GM18873 (cell line): Measurements from ENCODE around the gene OBSCN.
A peak's percentile ranks its signal among the peaks of the same experiment; 100 is the strongest.

Experiments
- ATAC-seq: cut with Tn5 transposase; IDR thresholded peaks from one replicate; pipeline ENCODE4 v1.9.1; 2021; ENCODE audit warnings: mild to moderate bottlenecking, moderate library complexity, moderate number of reproducible peaks; ENCODE audit not compliant: unreplicated experiment, low FRiP score

Gene OBSCN, protein sequence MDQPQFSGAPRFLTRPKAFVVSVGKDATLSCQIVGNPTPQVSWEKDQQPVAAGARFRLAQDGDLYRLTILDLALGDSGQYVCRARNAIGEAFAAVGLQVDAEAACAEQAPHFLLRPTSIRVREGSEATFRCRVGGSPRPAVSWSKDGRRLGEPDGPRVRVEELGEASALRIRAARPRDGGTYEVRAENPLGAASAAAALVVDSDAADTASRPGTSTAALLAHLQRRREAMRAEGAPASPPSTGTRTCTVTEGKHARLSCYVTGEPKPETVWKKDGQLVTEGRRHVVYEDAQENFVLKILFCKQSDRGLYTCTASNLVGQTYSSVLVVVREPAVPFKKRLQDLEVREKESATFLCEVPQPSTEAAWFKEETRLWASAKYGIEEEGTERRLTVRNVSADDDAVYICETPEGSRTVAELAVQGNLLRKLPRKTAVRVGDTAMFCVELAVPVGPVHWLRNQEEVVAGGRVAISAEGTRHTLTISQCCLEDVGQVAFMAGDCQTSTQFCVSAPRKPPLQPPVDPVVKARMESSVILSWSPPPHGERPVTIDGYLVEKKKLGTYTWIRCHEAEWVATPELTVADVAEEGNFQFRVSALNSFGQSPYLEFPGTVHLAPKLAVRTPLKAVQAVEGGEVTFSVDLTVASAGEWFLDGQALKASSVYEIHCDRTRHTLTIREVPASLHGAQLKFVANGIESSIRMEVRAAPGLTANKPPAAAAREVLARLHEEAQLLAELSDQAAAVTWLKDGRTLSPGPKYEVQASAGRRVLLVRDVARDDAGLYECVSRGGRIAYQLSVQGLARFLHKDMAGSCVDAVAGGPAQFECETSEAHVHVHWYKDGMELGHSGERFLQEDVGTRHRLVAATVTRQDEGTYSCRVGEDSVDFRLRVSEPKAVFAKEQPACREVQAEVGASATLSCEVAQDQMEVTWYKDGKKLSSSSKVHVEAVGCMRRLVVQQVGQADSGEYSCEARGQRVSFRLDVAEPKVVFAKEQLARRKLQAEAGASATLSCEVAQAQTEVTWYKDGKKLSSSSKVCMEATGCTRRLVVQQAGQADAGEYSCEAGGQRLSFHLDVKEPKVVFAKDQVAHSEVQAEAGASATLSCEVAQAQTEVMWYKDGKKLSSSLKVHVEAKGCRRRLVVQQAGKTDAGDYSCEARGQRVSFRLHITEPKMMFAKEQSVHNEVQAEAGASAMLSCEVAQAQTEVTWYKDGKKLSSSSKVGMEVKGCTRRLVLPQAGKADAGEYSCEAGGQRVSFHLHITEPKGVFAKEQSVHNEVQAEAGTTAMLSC (N-terminal part only)

DNA sequence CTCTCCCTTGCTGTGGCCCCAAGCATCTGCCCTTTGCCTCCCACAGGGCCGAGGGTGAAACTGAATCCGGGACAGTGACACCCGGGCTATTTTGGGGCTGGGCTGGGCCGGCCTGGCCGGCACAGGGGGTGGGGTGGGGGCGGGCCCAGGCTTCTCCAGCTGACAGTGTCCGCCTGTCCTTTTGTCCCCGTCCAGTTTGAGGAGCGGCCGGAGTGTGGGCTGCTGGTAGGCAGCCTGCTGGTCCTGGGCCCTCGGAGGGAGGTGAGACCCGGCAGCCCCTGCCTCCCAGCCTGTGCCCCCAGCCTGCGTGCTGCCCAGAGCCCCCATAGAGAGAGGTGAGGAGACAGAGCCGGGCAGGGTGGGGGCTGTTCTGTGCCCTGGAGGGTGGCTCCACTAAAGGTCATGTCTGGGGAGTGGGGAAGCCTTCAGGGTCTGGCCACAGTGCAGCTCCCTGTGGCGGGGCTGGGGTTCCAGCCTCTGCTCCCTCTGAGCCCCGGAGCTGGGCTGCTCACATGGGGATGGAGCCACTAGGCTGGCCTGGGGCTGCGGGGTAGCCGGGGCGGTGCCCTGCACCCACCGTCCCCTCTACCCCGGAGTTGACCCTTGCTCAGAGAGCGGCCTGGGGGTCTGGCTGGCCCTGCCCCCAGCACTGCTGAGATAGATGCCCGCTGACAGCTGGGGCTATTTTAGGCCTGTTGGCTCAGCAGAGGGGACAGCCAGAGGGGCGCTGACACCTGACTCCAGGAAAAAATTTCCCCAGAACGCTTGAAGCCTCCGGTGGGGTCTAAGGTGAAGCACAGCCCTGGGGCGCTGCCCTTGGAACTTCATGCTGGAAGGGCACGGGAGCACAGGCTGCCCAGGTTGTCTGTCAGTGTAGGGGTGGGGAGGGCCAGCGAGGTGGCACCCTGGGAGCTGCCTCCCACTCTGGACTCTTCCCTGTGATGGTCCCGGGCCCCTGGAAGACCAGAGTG lies at the start of gene OBSCN:
TSS of gene OBSCN (plus strand) at position 194 of the 971 bp plus-strand sequence. CDS start 3,740 bp downstream, outside the sequence.
- no peak for ATAC-seq

DNA sequence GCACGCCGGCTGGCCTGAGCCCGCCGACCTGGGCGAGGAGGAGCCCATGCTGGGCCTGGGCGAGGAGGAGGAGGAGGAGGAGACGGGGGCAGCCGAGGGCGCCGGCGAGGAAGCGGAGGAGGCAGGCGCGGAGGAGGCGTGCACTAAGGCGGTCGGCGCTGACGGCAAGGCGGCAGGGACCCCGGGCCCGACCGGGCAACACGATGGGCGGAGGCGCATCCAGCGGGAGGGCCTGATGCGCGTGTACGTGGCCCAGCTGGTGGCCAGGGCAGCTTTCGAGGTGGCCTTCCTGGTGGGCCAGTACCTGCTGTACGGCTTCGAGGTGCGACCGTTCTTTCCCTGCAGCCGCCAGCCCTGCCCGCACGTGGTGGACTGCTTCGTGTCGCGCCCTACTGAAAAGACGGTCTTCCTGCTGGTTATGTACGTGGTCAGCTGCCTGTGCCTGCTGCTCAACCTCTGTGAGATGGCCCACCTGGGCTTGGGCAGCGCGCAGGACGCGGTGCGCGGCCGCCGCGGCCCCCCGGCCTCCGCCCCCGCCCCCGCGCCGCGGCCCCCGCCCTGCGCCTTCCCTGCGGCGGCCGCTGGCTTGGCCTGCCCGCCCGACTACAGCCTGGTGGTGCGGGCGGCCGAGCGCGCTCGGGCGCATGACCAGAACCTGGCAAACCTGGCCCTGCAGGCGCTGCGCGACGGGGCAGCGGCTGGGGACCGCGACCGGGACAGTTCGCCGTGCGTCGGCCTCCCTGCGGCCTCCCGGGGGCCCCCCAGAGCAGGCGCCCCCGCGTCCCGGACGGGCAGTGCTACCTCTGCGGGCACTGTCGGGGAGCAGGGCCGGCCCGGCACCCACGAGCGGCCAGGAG lies 49.5 kb upstream of the OBSCN start:
- no peak for ATAC-seq

DNA sequence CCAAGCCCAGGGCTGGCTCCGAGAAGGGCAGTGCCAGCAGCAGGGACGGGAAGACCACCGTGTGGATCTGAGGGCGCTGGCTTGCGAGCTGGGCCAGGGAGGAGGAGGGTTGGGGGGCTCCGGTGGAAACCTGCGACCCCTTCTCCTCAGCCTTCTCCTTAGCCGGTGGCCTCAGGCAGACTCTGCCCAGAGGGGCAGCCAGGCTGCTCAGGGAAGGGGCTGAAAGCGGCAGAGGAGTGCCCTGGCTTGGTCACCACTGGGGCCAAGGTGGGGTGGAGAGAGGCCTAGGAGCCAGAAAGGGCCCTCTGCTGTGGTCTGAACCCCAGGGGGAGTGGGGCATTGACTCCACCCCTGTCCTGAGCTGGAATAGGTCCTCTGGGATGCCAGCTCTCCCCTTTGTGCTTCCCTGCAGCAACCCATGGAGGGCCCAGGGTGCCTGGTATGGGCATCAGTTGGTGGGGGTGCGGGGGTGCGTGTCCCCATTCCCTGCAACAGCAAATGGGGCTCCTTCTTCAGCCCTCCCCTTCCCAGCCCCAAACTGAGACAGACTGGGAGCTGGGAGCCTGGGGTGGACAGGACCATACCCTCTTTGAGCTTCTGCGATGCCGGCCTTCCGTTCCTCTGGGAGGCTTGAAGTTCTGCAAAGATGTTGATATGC lies 48.7 kb upstream of the OBSCN start:
- no peak for ATAC-seq

DNA sequence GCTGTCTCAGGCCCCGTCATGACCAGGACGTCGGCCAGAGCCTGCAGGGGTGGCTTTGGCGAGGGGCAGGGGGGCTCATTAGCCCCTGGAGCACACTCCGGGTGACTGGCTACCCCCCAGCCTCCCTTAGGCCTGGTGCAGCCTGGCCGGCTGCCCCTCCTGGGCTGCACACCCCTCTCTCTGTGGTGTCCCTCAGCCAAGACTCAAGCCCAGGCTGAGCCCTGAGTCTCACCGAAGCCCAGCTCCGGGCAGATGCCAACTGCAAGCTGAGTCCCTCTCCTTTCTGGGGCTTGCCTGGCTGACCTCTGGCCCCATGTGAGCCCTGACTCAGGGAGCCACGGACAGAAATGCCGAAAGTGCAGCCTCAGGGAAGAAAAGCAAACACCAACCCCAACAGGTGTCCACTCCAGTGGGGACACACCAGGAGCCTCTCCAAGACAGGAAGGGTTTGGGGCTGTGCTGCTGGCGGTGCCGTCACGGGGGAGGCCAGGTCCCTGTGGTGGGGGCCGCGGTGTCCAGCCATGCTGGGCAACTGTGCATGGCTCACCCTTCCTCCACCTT lies 47.6 kb upstream of the OBSCN start:
- no peak for ATAC-seq

DNA sequence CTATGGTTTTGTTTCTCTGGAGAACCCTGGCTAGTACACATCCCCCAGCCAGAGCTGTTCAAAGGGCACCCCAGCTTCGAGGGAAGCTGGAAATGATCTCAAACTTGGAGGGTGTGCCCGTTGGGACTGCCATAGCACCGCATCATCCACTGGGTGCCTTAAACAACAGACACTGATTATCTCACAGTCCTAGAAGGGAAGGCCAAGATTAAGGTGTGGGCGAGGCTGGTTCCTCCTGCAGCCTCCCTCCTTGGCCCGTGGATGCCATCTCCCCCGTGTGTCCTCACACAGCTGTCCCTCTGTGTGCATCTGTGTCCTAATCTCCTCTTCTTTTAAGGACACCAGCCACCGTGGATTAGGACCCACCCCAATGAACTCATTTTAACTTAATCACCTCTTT lies 46.5 kb upstream of the OBSCN start:
- ATAC-seq = no peak

DNA sequence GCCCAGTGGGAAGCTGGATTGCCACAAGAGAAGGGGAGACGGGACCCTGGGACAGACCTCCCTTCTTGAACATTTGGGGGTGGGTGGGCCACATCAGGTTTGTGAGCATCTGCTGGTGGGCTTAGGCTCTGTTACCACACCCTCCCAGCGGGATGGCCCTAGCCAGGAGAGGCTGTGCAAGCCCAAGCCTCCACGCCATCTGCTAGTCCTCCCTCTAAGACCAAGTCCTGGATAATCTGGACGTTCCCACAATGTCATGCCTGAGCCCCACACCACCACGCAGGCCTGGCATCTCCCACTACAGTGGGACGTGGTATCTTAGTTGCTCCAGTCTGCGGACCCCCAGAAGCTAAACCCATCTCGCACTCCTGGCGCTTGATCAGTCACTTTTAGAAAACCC lies 46.0 kb upstream of the OBSCN start:
- no peak for ATAC-seq

DNA sequence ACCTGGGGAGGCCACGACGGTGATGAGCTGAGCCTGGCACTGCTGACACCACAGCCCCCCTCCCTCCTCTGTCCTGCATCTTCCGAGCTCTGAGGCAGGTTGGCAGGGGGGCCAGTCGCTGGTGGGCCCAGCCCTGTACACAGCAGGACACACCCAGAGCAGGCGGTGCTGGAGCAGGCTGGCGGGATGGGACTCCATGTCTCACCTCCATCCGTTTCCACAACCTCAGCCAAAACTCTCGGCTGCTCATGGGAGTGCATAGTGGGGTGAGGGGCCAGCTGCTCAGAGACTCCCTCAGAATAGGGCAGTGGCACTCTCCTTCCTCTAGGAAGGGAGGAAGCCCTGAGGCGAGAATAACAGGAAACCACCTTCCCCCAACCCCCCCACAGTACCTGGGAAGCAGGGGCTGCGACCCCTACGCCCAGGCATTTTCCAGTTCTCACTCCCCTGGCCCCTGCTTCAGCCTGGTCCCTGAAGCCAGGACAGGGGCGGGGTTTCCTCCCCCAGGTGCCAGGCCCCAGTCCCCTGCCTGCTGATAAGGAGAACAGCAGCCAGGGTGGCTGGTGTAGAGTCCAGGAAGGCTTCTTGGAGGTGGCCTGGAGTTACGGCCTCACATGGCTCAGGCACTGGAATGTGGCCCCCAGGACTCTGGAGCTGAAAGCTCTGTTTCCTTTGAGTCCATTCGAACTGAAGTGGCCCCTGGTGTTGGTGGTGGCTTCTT lies 45.4 kb upstream of the OBSCN start:
- ATAC-seq = no peak

DNA sequence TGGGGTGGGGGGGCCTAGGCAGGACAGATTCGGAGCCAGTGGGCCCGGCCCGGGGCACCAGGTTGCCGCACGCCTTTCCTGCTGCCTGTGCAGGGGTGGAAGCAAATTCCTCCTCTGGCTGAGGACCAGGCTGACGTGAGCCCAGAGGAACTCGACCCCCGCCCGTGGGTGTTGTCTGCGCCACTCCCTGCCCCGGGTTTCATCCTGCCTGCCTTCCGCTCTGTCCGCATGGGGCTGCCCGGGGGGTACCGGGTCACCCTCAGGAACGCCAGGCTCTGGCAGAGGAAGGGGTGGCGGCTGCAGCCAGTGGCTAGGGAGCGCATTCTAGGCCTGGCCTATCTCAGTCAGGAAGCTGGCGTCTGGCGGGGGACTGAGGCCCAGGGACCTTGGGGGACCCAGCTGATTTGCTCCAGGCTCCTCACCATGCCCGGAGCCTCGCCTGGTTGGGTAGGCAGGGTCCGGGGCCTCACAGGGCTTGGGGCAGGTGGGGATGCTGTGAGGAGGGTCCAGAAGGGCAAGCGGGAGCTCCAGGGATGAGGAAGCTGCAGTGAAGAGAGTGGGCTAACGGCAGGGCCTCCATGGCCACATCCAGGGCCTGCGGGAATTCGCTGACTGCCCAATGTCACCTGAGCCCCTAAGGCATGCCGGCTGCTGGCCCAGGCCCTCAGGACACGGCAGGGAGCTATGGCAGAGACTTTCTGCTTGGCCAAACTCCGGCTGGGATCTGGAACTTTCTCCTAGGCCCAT lies 44.7 kb upstream of the OBSCN start:
- ATAC-seq = no peak

DNA sequence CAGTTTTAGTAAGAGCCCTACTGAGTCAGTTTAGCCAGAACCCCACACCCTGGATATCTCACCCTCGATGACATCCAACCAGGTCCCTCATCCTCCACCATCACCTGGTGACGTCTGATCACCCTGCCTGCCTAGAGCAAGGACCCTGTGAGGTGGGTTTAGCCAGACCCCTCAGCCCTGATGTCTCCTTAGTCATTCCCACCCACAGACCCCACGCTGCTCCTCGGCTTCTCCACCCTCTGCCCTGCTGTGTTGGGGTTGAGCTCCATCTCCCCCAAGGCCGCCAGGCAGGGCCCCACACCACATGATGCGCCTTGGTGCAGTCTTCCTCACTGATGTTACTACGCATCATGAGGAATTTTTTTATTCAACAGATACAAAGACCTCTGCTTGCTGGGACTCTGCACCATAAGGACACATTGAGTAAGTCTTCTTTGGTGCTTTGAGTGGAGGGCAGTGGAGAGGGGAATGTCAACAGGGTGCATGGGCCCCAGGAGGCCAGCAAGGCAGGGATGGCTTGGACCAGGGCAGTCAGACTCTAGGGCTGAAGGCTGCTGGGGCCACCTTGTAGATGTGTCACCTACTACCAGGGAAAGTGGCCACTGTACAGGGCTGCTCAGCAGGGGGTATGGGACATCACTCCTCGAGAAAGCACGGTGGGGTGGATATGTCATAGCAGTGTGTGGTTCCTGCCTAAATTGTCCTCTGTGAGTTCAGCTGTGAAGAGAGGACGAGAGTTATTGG lies 43.9 kb upstream of the OBSCN start:
- ATAC-seq = no peak

DNA sequence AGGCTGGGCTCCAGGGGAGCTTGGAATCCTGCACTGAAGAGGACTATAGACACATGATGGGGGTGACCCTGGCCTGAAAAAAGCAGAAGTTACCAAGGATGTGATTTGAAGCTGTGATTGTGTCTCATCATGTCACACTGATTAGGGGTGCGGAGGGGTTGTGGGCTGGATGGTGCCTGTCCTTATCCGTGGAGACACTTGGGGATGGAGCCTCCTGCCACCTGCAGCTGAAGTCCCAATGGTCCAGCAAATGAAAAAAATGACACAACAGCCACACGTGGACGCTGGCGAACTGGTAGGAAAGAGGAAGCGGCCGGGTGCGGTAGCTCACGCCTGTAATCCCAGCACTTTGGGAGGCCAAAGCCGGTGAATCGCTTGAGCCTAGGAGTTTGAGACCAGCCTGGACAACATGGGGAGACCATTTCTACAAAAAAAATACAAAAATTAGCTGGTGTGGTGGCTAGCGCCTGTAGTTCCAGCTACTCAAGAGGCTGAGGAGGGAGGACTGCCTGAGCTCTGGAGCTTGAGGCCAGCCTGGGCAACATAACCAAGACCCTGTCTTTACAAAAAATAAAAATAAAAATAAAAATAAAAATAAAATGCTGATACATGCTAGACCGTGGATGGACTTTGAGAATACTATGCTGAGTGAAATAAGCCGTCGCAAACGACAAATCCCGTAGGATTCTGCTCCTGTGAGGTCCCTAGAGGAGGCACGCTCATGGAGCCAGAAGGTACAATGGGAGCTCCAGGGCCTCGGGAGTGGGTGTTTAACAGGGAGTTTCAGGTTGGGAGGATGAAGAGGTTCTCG lies 43.1 kb upstream of the OBSCN start:
- ATAC-seq = no peak

DNA sequence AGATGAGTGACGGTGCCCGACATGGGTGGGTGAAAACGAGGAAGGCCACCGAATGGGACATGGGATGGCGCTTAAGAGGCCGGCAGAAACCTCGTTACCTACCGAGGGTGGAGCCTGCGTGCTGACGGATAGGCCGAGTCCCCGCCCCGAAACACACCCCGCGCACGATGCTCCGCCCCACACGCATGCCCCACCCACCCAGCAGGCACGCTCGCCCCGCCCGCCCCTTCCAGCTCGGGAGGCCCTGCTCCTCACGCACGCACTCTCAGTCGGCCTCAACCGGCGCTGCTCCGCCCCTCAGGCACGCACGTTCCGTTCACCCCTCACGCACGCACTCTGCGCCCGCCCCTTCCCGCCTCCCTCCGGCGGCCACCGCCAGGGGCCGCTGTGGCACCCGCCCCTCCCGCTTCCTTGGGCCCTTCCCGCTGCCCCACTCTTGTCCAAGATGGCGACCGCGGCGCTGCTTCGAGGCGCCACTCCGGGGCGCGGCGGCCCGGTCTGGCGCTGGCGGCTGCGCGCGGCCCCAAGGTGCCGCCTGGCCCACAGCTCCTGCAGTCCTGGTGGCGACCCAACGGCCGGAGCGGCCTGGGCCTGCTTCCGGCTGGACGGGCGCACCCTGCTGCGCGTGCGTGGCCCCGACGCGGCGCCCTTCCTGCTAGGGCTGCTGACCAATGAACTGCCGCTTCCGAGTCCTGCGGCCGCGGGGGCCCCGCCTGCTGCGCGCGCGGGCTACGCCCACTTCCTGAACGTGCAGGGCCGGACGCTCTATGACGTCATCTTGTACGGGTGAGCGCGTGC lies 42.3 kb upstream of the OBSCN start, which contains the start of gene IBA57:
TSS of gene IBA57 (plus strand) at position 433 of the 798 bp plus-strand sequence. CDS start at position 446, 13 bp downstream.
- peak; percentile 79 for ATAC-seq

DNA sequence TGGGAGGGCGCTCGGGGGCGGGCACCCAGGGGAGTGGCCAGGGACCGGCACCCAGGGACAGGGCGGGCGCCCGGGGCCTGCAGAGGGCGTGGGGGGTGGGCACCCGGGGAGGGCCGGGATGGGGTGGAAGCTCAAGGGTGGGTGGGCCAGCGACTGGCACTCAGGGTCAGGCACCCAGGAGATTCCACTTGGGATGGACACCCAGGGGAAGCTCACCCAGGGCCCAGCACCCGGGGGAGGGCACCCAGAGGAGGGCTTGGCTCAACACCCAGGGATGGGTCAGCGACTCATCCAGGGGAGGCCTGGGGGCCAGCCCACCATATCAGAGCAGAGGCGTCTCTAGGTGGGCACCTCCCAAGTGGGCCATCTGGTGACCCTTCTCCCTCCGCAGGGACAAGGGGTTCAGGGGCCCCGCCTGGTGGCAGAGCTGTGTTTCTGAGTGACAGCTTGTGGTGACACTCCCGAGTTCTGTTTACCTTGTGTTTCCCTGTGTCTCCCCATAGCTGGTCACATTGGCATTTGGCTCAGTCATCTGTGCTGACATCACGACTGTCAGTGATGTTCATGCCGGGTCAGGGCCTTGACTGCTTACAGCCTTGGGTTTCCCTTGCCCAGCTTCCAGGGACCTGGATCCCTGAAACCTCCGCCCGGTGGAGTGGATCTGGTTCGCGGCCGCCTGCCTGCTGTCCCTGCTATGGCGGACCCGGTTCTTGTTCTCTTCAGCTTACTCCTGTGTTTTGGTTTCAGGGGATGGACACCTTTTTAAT lies 41.5 kb upstream of the OBSCN start:
- ATAC-seq = peak; percentile 9

DNA sequence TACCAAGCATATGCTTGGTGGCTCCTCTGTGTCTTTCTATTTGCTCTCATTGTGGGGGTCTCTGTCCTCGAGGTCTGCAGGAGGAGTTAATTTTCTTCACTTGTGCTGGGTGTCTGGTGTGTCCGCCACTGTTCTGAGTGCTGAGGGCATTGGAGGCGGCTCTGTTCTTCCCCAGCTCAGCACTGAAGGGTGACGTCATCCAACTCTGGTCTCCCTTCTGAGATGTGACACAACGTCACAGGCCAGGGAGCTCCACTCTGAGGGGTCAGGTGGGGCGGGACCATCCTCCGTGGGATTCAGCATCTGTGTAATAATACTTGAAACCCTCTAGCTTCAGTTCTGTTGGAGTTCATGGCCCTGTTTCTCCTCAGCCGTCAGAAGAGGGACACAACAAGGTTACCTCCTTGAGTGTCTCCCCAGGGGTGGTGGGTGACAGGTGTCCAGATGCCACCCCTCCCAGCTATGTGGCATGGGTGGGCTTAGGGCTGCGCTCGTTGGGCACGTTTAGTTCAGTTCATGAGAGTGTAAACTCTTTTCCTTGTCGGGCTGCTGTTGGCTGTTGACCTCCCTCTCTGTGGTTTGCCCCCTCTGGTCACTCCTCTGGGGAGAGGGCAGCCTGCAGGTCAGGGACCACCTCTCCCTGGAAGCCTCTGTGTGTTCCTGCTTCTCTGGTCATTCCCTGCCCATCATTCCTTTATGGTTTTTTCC lies 39.1 kb upstream of the OBSCN start:
- ATAC-seq = no peak
